Calu3 (cell line): ENCODE data around the gene GFRA1. TPM values are rescaled to one million over a fixed set of nuclear protein-coding genes. Genes with fewer than 3 reads are reported as not detected.

Source experiments
- BruUV-seq: library from RNA; stranded (reverse); fragments of 400-500 nt; replicated peaks from 2 replicates; lab custom pipeline; 2021; lab: Mats Ljungman, UMichigan
- CTCF ChIA-PET: fragments of 300-600 bp; sonication (Branson Sonifier 250); formaldehyde crosslinking; loops from one replicate; lab custom pipeline; 2022; ENCODE audit warnings: antibody characterized with exemption; lab: Charles Lee
- DNase-seq: peaks from one replicate; pipeline ENCODE4 v3.0.0; 2022
- H3K27ac Mint-ChIP-seq: one replicate; pipeline ENCODE4 v1.8.0; 2022; ENCODE audit warnings: mixed read lengths; ENCODE audit not compliant: unreplicated experiment
- H3K27me3 Mint-ChIP-seq: one replicate; pipeline ENCODE4 v1.8.0; 2022; ENCODE audit warnings: mixed read lengths; ENCODE audit not compliant: unreplicated experiment
- H3K36me3 Mint-ChIP-seq: one replicate; pipeline ENCODE4 v1.8.0; 2022; ENCODE audit warnings: mild to moderate bottlenecking, moderate library complexity, mixed read lengths; ENCODE audit not compliant: insufficient read depth, unreplicated experiment
- H3K4me1 Mint-ChIP-seq: one replicate; pipeline ENCODE4 v1.8.0; 2022; ENCODE audit warnings: mild to moderate bottlenecking, low read depth, mixed read lengths; ENCODE audit not compliant: unreplicated experiment
- H3K4me3 Mint-ChIP-seq: one replicate; pipeline ENCODE4 v1.8.0; 2022; ENCODE audit warnings: mild to moderate bottlenecking, low read depth, moderate library complexity, mixed read lengths; ENCODE audit not compliant: unreplicated experiment
- H3K9me3 Mint-ChIP-seq: one replicate; pipeline ENCODE4 v1.8.0; 2022; ENCODE audit warnings: low read depth, mixed read lengths; ENCODE audit not compliant: unreplicated experiment
- CTCF ChIP-seq: fragments of 200-600 bp; IDR thresholded peaks from one replicate; pipeline ENCODE4 v1.8.0; 2022; ENCODE audit warnings: antibody characterized with exemption; ENCODE audit not compliant: unreplicated experiment
- intact Hi-C: fragments of 100-400 bp; cut with micrococcal nuclease; formaldehyde crosslinking; loops from one replicate; pipeline ENCODE4 v1.10.0; 2022; ENCODE audit not compliant: unreplicated experiment
- total RNA-seq: library from RNA; stranded (reverse); gene quantifications from 2 replicates; pipeline ENCODE4 v1.2.3, GENCODE V29; 2022

The GFRA1 gene
- total RNA-seq, 1 experiment from 2014 or later: not detected

- no peak for DNase-seq
These were observed 49.7 kb downstream of the GFRA1 start for GRCh38 chr10:116223289-116223688.

GRCh38 chr10:116221053-116221452, 52.0 kb downstream of the GFRA1 start:
- no peak for TF ChIP-seq CTCF
- CTCF ChIA-PET: no interaction called here
- Mint-ChIP-seq H3K27ac (no peak overlapping the region), H3K9me3 (no peaks in the 10 kb centered on the region), H3K27me3 (no peaks in the 10 kb centered on the region), H3K4me3 (no peak overlapping the region), H3K4me1 (no peaks in the 10 kb centered on the region), H3K36me3 (no peaks in the 10 kb centered on the region)
- BruUV-seq: no TSS peak
- intact Hi-C loops: no loop called here
- no peak for DNase-seq

More at GRCh38 chr10:116223289-116223688, 49.7 kb downstream of the GFRA1 start:
- H3K9me3 Mint-ChIP-seq: no peaks in the 10 kb centered on the region
- no peaks in the 10 kb centered on the region for H3K27me3 Mint-ChIP-seq
- intact Hi-C loops: no loop called here
- H3K4me3 Mint-ChIP-seq: no peak overlapping the region
- no peaks in the 10 kb centered on the region for H3K36me3 Mint-ChIP-seq
- CTCF ChIA-PET: no interaction called here
- TF ChIP-seq CTCF: no peak
- no peaks in the 10 kb centered on the region for H3K4me1 Mint-ChIP-seq
- no peak overlapping the region for H3K27ac Mint-ChIP-seq
- no TSS peak for BruUV-seq

- no peaks in the 10 kb centered on the region for H3K36me3 Mint-ChIP-seq
- no peak overlapping the region for H3K4me3 Mint-ChIP-seq
- CTCF ChIA-PET: no interaction called here
- H3K27ac Mint-ChIP-seq: no peak overlapping the region
- no peak for DNase-seq
- intact Hi-C loops: no loop called here
- H3K4me1 Mint-ChIP-seq: no peaks in the 10 kb centered on the region
- H3K9me3 Mint-ChIP-seq: no peaks in the 10 kb centered on the region
- no peak for TF ChIP-seq CTCF
- no TSS peak for BruUV-seq
- H3K27me3 Mint-ChIP-seq: no peaks in the 10 kb centered on the region
These were observed 56.3 kb downstream of the GFRA1 start for GRCh38 chr10:116216676-116217075.

GRCh38 chr10:116215651-116216050, 57.4 kb downstream of the GFRA1 start:
- H3K4me3 Mint-ChIP-seq: no peak overlapping the region
- no peak for TF ChIP-seq CTCF
- CTCF ChIA-PET: no interaction called here
- intact Hi-C loops: no loop called here
- H3K27ac Mint-ChIP-seq: no peak overlapping the region
- H3K9me3 Mint-ChIP-seq: no peaks in the 10 kb centered on the region
- no peaks in the 10 kb centered on the region for H3K36me3 Mint-ChIP-seq
- H3K27me3 Mint-ChIP-seq: no peaks in the 10 kb centered on the region
- no peaks in the 10 kb centered on the region for H3K4me1 Mint-ChIP-seq
- DNase-seq: no peak
- no TSS peak for BruUV-seq

GRCh38 chr10:116211682-116212081, 61.3 kb downstream of the GFRA1 start:
- H3K27me3 Mint-ChIP-seq: no peaks in the 10 kb centered on the region
- no TSS peak for BruUV-seq
- intact Hi-C loops: no loop called here
- H3K4me3 Mint-ChIP-seq: no peak overlapping the region
- no peak overlapping the region for H3K27ac Mint-ChIP-seq
- no peaks in the 10 kb centered on the region for H3K9me3 Mint-ChIP-seq
- CTCF ChIA-PET: no interaction called here
- no peak for TF ChIP-seq CTCF
- H3K4me1 Mint-ChIP-seq: no peaks in the 10 kb centered on the region
- DNase-seq: no peak
- H3K36me3 Mint-ChIP-seq: no peaks in the 10 kb centered on the region
